NCI-H128 (cell line): Measurements from ENCODE around the gene ITGA1.
A peak's percentile ranks its signal among the peaks of the same experiment; 100 is the strongest.

Experiments
- DNase-seq: peaks from one replicate; lab custom pipeline; 2025; ENCODE audit not compliant: unreplicated experiment; lab: John Stamatoyannopoulos, UW

ITGA1 gene

DNA sequence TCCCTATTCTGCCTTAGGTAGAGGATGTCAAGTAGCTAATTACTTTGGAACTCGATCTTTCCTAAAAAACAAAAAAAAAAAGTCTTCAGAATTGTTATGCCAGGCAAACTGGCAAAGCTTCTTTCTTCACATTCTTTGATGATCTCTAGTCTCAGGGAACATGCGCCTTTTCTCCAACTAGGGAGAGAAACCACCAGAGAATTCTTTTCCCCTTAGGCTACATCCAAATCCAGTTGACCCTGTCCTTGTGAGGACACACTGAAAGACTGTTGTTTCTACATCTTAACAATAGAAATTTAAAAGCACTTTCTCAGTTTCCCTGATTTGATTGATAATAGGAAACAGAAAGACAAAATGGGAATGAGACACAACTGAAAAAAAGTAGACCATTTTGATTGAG is 106.7 kb downstream of the ITGA1 start:
- DNase-seq: no peak

DNA sequence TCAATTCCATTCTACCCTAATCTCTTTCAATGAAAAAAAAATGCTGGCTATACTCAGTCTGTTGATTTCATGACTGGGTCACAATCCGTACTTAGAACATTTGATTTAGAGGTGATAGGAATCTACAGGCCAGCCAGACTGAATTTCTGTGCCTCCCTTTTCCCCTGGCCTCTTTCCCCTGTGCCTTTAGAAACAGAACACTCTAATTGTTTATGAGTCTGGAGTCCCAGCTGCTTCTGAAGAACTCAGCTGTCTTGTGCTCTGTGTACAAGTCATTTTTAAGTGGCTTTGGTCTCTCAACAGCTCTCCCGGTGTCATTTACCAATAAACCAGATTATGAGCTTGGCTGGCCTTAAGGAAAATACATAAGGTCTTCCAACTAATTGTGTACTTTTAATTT is 107.4 kb downstream of the ITGA1 start:
- DNase-seq: no peak

DNA sequence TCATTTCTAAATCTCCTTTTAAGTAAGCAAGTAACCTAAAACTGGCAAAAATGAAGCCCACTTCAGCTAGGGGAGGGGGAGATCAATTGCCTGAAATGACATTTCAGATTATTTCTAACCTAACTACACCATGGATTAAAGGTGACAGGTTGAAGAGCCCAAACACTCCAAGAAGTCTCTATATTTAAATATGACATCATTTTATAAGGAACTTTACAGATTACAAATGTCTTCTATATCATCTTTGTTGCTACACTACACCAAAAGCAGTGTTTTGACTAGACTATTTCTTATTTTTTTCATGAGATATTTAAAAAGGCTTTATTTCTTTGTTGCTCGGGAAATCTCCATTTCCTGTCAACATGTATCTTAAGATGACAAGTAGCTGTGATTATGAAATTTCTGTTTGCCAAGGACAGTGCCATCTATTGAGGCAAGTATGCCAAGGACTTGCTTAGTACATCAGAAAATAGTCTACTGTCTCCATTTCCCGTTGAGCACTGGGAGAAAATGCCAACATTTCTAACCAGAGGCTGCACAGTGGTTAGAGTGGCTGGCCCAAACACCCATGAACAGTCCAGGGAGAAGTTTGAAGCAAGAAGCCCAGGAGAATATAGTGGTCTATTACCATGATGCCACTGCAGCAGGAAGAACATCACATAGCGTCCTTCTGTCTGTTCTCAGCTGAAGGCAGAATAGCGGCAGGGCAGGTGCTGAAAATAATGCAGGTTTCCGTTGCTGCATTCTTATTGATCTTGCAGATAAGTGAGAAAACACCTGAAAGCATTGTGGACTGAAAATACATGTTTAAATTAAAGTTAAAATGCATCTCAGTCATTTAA is 108.1 kb downstream of the ITGA1 start:
- DNase-seq: no peak

DNA sequence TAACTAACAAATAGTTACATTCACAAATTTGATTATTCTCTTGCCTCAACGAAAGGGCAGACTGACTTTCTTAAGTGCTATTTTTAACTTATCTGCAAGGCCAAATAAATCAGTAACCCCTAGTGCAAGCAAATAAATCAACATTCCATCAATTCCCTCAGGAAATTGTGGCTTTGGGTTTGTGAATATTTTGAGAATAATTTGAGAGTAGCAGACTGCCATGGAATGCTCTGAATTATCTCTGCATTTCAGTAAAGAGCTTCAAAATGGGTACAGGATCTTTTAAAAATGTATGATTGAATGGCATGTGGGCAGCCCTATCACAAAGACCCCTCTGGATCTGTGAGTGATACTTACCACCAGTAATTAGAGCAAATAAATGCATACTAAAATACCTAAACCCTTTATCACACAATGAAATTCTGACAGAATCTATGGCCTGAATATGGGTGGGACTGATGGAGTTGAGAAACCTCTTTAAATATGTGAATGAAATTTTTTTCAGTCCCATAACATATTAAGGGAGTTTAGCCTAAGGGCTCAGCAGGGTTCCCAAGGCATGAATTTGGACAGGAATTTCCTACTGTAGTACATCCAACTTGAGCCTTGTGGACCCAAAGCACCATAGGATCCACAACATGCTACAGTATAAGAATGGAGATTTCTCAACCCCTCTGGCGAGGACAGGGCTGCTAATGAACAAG is 109.0 kb downstream of the ITGA1 start:
- DNase-seq: no peak

DNA sequence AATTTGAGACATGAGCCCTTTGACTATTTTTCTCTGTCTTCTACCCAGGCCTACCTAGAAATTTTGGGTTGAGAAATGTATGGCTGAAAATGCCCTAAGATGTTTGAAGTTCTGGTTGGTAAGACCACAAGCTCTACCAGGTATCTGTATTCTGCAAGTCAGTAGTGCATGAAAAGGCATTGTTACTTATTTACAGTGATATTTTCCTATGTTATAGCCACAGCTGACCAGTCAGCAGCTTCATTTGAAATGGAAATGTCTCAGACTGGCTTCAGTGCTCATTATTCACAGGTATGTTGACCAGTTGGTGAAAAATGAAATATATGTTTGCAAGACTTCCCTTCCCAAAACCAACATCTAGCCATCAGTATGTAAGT is 109.5 kb downstream of the ITGA1 start:
- no peak for DNase-seq

DNA sequence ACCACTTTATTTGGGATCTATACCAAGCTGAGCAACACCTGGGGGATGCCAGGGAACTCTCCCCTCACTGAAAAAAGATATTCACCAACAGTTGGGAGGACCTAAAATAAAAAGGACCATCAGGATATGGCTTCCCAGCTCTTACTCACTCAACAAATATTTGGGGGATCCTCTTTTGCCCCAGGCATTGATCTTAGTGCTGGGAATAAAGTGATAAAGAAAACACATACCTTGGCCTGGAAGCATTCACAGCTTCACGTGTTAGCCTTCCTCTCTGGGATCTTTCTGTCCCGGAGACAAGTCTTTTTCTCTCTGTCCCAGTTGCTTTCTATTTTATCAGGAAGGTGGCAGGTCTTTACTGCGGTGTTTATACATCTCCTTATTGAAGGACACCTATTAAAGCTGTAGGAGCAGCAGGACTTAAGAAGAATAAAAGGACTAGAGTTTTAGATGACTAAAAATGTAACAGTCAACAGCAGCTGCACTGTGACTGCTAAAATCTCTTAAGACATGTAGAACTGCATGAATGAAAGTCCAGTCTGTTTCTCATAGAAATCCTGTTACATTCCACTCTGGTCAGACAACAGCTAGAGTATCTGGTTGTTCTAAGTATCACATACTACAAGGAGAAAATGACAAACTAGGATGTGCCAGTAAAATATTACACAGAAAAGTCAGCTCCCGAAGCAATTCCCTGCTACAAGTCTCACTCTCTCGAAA is 111.4 kb downstream of the ITGA1 start:
- DNase-seq: no peak

DNA sequence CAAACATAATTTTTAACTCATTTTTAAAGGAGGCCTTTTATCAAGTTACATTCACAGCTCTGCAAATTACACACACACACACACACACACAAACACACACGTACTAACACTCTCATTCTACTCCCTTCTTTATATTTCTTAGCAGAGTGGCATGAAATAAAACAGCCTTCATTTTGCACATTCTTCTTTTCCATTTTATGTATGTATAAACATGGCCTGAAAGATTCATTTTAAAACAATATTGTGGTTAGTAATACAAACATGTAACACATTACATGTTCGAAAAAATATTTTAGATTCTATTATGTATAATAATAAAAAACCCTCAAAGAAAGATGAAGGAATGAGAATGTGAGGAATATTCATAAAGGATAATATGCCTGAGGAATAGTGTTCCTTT is 115.4 kb downstream of the ITGA1 start:
- DNase-seq: no peak

DNA sequence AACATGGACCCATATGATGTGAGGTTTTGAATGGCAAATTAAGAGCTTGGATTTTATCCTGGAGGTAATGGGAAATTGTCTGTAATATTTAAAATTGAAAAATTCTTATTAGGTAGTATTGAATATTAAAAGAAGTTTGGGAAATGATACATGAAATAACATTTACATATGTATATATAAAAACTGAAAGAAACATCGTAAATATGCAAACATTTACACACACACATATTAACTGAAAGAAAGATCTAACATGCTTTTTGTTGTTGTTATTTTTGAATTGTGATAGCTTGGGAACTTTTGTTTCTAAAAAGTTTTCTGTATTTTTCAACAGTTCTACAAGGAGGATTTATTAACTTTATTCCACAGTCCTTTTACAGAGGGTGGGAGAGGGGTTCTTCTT is 118.6 kb downstream of the ITGA1 start:
- DNase-seq: no peak

DNA sequence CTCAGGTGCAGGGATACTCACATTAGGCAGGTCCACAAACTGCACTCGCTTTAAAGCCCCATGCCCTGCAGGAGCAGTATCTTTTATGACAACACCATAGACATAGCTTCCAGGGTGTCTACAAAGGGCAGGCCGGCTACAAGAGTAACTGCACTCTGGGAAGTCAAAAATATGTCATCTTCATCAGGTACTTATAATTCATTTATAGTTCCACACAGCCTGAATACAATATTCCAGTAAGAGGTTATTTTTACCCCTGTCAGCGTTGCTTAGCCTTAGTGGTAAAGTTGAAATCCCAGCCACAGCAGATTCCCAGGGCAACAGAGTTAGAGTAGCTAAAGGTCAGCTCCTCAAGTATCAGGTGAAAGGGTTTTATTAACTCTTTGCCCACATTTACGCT is 119.1 kb downstream of the ITGA1 start:
- DNase-seq: no peak

DNA sequence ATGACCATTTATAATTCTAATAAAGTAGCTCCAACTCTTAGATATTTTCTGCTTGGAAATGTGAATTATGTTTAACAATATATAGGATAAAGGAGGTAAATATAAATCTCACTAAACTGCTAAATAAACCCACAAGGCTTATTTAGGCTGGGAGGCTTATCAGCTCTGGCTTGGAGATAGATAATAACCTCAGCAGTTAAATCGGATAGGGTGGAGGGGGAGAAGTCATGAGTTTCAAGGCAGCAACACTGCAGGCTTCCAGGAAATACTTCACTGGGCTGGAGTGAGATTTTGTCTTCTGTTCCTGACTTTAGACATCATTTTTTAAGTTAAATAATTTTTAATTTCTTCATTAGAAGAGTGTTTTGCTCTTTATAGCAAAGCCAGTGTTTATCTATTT is 121.5 kb downstream of the ITGA1 start:
- DNase-seq: no peak

DNA sequence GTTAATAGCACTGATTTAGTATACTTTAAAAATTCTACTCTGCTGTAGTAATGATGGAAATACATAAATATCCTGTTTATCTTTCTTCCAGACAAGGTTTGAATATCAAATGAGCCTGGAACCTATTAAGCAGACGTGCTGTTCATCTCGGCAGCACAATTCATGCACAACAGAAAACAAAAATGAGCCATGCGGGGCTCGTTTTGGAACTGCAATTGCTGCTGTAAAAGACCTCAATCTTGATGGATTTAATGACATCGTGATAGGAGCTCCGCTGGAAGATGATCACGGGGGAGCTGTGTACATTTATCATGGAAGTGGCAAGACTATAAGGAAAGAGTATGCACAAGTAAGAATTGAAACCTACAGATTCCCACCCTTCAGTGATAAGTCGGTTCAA is 122.4 kb downstream of the ITGA1 start:
- no peak for DNase-seq

DNA sequence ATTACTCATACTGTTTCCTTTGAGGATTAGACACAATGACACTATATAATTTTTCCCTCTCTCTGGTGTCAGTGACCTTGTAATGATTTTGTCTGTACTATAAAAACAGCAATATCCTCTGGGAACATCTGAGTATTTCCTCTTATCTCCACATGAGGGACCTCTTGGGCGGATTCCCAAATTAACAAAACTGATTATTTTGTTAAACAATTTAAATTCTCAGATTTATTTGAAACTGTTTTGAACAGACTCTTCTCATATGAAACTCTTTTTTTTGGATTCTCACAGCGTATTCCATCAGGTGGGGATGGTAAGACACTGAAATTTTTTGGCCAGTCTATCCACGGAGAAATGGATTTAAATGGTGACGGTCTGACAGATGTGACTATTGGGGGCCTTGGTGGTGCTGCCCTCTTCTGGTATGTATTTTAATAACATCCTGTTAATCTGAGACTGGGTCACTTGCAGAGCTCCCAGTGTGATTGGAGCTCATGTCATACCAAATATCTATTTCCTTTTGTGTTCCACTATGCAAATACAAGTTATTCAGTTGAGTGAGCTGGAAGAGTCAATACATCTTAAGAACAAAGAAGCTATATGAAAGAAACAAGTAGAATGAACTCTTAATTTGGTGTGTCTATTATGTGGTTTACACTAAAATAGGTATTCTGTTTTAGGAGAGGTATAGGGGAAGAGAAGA is 127.6 kb downstream of the ITGA1 start:
- DNase-seq: peak; percentile 6

DNA sequence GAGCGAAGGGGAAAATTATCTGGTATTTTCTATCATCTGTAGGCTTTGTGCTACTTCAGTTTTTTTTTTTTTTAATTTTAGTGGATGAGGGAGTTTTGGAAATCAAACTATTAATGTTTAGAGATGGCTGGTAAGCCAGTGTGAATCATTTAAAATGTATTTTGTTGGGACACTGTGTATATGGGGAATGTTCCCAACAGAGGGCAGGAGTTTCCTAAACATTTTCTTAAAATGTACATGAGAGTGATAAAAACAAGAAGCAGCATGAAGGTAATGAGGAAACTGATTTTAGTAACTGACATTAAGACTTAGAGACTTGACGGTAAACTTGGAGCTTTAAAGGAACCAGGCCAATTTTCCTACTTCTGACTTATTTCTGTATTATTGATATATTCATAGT is 133.2 kb downstream of the ITGA1 start:
- no peak for DNase-seq

DNA sequence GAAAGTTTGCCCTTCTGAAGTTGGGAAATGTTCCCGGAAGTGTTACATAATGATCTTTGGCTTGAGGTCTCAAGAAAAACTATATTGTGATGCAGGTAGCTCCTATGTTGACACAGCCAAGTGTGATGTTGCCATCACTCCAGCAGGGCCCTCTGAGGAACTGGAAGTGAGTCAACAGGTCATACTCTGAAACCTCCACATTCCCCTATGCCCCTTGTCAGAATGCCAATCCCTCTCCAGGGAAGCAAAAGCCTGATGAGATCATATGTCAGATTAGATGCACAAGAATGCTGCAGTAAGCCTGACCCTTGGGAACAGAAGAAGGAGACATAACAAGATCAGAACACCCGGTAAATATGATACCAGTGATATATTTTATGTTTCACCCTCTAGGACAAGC is 134.7 kb downstream of the ITGA1 start:
- no peak for DNase-seq

DNA sequence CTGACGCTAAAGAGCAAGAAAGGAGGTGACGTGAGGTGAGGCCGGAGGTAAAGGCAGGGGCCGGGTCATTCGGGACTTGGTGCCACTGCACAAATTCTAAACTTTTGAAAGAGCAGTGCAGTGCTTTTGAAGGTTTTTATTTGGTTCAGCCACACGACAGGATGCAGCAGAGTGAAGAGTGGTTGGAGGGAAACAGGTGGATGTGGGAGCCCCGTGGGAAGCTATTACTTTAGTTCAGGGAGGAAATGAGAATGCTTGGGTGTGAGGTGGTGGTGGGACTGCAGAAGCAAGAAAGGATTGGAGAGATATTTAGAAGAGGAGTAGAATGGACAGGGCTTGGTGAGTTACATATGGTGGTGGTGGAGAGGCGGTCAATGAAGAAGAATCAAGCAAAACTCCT is 136.7 kb downstream of the ITGA1 start:
- no peak for DNase-seq

DNA sequence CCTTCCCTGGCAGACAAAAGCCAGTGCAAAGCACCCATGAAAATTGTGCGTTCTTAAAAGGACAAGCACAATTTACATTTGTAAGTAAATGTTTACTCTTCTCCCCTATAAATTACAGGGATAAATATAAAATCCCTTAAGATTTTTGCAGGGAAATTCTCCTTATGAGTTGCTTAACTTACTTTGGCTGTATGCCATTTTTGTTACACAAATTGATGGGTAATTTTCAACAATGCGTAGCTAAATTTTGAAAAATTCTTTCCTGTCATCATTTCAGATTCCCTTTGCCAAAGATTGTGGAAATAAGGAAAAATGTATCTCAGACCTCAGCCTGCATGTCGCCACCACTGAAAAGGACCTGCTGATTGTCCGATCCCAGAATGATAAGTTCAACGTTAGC is 137.3 kb downstream of the ITGA1 start:
- DNase-seq: no peak

DNA sequence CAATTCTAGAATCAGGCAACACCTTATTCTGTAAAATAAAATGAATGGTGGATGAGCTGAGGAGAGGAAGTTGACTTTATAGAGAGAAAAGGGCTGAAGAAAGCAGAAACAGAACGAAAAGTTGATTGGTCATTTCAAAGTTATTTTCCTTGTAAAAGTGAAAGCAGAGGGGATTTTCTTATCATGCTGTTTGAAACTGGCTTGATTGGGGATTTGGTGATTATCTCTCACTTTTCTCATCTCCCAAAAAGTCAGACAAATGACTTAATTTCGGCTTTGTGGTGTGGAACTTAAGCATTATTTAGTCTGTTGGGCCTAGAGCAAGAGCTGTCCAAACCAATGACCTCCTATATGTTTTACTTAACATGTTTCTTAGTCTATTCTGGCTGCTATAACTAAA is 141.0 kb downstream of the ITGA1 start:
- no peak for DNase-seq

DNA sequence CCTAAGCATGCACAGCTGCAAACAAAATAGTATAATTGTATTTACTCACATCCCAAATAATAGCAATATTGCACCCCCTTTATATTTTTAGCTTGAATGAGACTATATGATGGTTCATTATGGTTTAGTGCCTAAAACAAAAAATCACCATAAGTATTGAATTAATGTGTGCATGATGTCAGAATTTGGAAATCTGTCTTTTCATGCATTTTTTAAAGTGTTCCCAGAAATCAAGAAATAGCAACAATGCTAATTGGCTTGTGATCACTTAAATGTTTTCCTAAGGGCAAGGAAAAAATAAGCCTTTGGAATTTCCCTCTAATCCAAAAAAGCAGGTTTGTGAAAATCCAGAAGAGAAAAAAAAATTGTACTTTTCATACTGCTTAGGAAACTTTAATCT is 150.5 kb downstream of the ITGA1 start:
- DNase-seq: no peak

DNA sequence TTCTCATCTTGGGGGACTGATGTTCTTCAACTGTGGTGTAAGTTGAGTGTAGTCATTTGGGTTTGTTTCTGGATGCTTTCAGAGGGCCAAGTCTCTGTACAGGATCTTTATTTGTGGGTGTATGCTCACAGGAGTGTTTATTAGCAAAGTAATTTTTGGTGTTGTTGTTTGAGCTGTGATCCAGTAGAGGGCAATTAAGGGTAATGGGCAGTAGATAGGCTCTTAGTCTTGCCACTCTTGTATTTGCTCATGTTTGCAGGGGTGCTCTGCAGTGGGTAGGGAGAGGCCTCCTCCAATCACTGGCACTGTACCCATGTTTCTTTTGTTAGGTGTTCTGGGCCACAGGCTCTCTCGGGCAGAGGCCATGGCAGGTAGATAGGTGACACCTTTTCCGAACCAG is 155.6 kb downstream of the ITGA1 start:
- DNase-seq: no peak

DNA sequence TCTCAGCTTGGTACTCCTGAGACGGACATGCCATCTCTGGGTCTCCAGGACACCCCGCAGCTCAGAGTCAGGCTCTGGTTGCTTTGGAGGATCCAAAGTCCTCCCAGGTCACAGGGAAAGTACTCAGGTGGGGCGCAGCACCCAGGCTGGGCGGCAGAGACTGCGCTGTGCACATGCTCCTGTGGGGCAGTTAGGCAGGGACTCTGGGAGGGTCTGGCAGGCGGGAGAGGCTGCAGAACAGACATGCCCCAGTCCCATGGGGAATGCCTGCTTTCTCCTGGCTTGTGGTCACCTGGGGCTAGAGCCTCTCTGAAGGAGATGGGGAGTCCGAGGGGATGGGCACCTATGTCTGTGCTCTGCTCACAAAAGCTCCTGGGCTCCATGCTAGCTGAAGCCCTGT is 156.1 kb downstream of the ITGA1 start:
- no peak for DNase-seq

DNA sequence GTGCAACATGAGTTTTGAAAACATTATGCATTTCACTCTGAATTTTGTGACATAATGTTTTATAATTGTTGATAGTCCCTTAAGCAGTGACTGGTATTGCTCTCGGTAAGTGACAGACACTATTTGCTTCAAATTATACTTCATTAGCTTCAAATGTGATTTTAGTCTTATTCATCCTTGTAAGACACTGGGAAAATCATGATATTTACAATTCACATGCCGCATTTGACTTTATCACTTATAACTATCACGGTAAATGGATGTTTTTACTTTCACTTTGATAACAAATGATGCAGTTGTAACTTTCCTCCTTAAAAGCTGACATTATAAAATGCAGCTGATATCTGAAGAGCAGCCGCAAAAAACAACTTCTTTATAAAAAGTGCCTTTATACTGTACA is 157.3 kb downstream of the ITGA1 start:
- no peak for DNase-seq

DNA sequence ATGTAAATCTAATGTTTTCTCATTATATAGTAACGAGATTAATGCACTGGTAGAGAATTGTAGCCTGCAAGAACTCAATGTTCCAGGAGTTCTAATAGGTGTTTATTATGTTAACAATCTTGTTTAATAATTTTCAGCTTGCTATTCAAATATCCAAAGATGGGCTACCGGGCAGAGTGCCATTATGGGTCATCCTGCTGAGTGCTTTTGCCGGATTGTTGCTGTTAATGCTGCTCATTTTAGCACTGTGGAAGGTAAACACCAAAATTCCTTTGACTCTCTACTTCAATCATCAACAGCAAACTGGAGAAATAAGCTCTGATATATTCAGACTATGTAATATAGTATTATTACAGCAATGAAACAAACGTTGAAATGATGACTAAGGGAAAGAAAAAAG is 159.5 kb downstream of the ITGA1 start:
- DNase-seq: no peak
